Karpas-422 (cell line): ENCODE data around the gene IRAK1BP1. TPM values are rescaled to one million over a fixed set of nuclear protein-coding genes. Genes with fewer than 3 reads are reported as not detected.

Experiments
- DNase-seq: peaks from one replicate; pipeline ENCODE4 v3.0.0-alpha.2; 2015
- H2AFZ ChIP-seq: fragments of 200-600 bp; sonication (generic); 2 replicates; pipeline ENCODE4 v1.6.1; 2014; ENCODE audit warnings: antibody characterized with exemption, low read length, mixed read lengths
- H3K27ac ChIP-seq: fragments of 200-600 bp; sonication (generic); 2 replicates; pipeline ENCODE4 v1.5.1; 2014; ENCODE audit warnings: mild to moderate bottlenecking, low read length, moderate library complexity
- H3K27me3 ChIP-seq: fragments of 200-600 bp; sonication (generic); 2 replicates; pipeline ENCODE4 v1.6.1; 2014; ENCODE audit warnings: low read length, mixed read lengths
- H3K36me3 ChIP-seq: fragments of 200-600 bp; sonication (generic); 2 replicates; pipeline ENCODE4 v1.6.1; 2014; ENCODE audit warnings: low read length, mixed read lengths; ENCODE audit not compliant: insufficient read depth
- H3K4me1 ChIP-seq: fragments of 200-600 bp; sonication (generic); 2 replicates; pipeline ENCODE4 v1.6.1; 2014; ENCODE audit warnings: mild to moderate bottlenecking, low read length, mixed read lengths
- H3K4me2 ChIP-seq: fragments of 200-600 bp; sonication (generic); 2 replicates; pipeline ENCODE4 v1.6.1; 2014; ENCODE audit warnings: low read length, low read depth, mild to moderate bottlenecking; ENCODE audit not compliant: poor library complexity, severe bottlenecking
- H3K4me3 ChIP-seq: fragments of 200-600 bp; sonication (generic); 2 replicates; pipeline ENCODE4 v1.5.1; 2014; ENCODE audit warnings: mild to moderate bottlenecking, antibody characterized with exemption, low read length, mixed read lengths
- H3K79me2 ChIP-seq: fragments of 200-600 bp; sonication (generic); 2 replicates; pipeline ENCODE4 v1.6.1; 2014; ENCODE audit warnings: mild to moderate bottlenecking, low read length, mixed read lengths
- H3K9ac ChIP-seq: fragments of 200-600 bp; sonication (generic); 2 replicates; pipeline ENCODE4 v1.6.0; 2014; ENCODE audit warnings: low read length
- H3K9me2 ChIP-seq: fragments of 200-600 bp; sonication (generic), shearing (Covaris generic); replicated peaks from 2 replicates; pipeline ENCODE4 v1.6.0; 2014; ENCODE audit warnings: mild to moderate bottlenecking, low read length, moderate library complexity; ENCODE audit not compliant: insufficient read depth
- H3K9me3 ChIP-seq: fragments of 300-700, 200-600 bp; sonication (generic); 2 replicates; pipeline ENCODE4 v1.6.1; 2014; ENCODE audit warnings: low read length, mixed read lengths
- H4K20me1 ChIP-seq: fragments of 200-600 bp; sonication (generic); 2 replicates; pipeline ENCODE4 v1.6.1; 2014; ENCODE audit warnings: mild to moderate bottlenecking, antibody characterized with exemption, low read length, low read depth; ENCODE audit not compliant: insufficient read depth
- total RNA-seq: library from RNA; depleted of rRNA; stranded (reverse); fragments of >200 nt; shearing (Covaris generic); gene quantifications from 2 replicates; pipeline ENCODE4 v1.2.3, GENCODE V29; 2014; ENCODE audit warnings: low replicate concordance; rRNA removed

The IRAK1BP1 gene
- total RNA-seq, 1 experiment from 2014 or later, result 16.5 TPM

GRCh38 chr6:78952362-78952761 lies 85.0 kb downstream of the IRAK1BP1 start:
- Histone ChIP-seq H3K9me2 (no peaks in the 10 kb centered on the region), H3K36me3 (peaks cover 89% of the 10 kb centered on the region), H4K20me1 (no peaks in the 10 kb centered on the region), H3K27me3 (no peaks in the 10 kb centered on the region), H3K4me1 (no peaks in the 10 kb centered on the region), H3K9me3 (no peaks in the 10 kb centered on the region), H3K9ac (no peak overlapping the region), H3K27ac (no peak overlapping the region), H3K4me3 (no peak overlapping the region), H3K4me2 (no peak overlapping the region), H2AFZ (no peak overlapping the region), H3K79me2 (peaks cover 15% of the 10 kb centered on the region; the same call in 1 of the 2 replicates)
- no peak for DNase-seq

Other genes starting within 250 kb of the IRAK1BP1 start
- gene PHIP, start 210.7 kb downstream of the IRAK1BP1 start, total RNA-seq, result 27.6 and 52.4 TPM in 2 replicates